Measurements from ENCODE around the gene SLC4A5. TPM values are rescaled to one million over a fixed set of nuclear protein-coding genes. Genes with fewer than 3 reads are reported as not detected.

Gene SLC4A5
- total and polyA plus RNA-seq, 2 of the 8 experiments (the other 6 are each of a cell fraction or from before 2014, with no cell fraction given) = 0.42 to 0.52 TPM

DNA sequence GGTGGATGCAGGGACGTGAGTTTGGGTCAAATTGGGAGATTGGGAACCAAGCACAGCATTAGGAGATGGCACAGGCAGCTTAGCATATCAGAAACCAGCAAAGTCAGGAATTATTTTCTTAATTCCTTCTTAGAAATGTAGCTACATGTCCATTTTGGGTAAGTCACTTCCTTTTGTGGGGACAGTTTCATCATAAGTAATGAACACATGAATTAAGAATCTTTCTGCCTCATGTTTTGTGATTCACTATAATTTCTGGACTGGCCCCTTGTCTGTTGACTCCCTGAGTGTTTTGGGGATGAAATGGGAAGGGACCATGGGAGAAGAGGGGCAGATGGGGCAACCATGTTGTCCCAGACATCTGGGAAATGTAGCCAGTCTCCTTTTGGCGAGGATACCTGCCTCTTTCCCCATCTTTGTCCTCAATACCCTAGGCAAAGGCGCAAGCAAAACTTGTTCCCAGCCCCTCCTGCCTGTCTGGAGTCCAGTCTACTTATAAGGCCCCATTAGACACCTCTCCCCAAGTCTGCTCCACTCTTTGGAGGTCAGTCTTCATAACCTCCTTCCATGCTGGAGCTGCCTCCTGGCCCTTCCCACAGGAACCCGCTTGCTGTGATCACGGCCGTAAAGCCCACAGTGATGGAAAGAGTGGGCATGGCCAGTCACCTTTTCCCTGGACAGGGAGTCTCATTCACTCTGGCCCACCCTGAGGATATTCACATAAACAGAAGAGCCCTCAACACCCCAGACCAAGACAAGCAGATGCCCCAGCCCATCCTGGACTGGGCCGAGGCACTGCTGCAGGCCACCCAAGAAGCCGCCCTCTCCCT lies 119.1 kb downstream of the SLC4A5 start:
- CTCF ChIA-PET (ENCODE audit: partially characterized antibody) = interaction anchor here (0.5 kb wide), 1 partner anchor 369 kb away, joined by 3 read pairs; no protein-coding TSS in a partner anchor
- H4K91ac ChIP-seq (replicated peaks; ENCODE audit: insufficient read length, low read length) = no peak overlapping the region

More for the DNA sequence above, 119.1 kb downstream of the SLC4A5 start:
- H3K23ac ChIP-seq (ENCODE audit: insufficient read length) = no peak overlapping the region
- no peak overlapping the region for H2BK5ac ChIP-seq (ENCODE audit: low read depth, low read length)
- no peak overlapping the region for H3K4me2 ChIP-seq (ENCODE audit: insufficient read depth in 1 of 2, low read depth in 2 of 2, low read length in 2 of 2)
- no peak overlapping the region for H3K18ac ChIP-seq (ENCODE audit: extremely low read depth, low read length)
- H3K4me1 ChIP-seq (replicated peaks in 1 of 4; ENCODE audit: control insufficient read depth in 3 of 4, insufficient read depth in 4 of 4, low read length in 3 of 4) = peaks cover 0 to 3% (median 1%) of the 10 kb centered on the region in 4 experiments; a peak in 3 of 7 replicates
- H2BK12ac ChIP-seq (ENCODE audit: low read depth, low read length) = no peak overlapping the region
- H2AFZ ChIP-seq (ENCODE audit: low read length) = no peak overlapping the region
- no peak overlapping the region for H2BK120ac ChIP-seq (replicated peaks; ENCODE audit: low read depth, low read length)
- no peak for FAIRE-seq
- H3K23me2 ChIP-seq (ENCODE audit: low read depth, low read length) = no peaks in the 10 kb centered on the region
- no peaks in the 10 kb centered on the region for H3K79me1 ChIP-seq (ENCODE audit: low read depth, low read length)
- POLR2A ChIA-PET (ENCODE audit: partially characterized antibody) = interaction anchor here (0.8 to 72.1 kb wide), 9 partner anchors 7 to 231 kb away, joined by 3 to 2699 read pairs (median 6); partner anchors contain the start of genes BOLA3, INO80B, MOB1A and MTHFD2
- no peak overlapping the region for H4K8ac ChIP-seq (ENCODE audit: extremely low read depth, insufficient read depth, low read length)
- H3K9me3 ChIP-seq (ENCODE audit: insufficient read depth in 2 of 2, low read depth in 1 of 2, low read length in 1 of 2) = no peaks in the 10 kb centered on the region
- no peak overlapping the region for H2AK5ac ChIP-seq (ENCODE audit: low read depth, low read length)
- no peak for DNase-seq (ENCODE audit: low read depth in 1 of 2, low spot score in 2 of 2)
- no peak overlapping the region for H3K4me3 ChIP-seq (ENCODE audit: extremely low read depth in 1 of 4, insufficient read depth in 2 of 4, low read depth in 3 of 4, low read length in 4 of 4)
- no peak overlapping the region for H3K14ac ChIP-seq (ENCODE audit: insufficient read length)
- H2BK15ac ChIP-seq (ENCODE audit: low read length) = no peak overlapping the region
- H3K4ac ChIP-seq (replicated peaks; ENCODE audit: insufficient read length, low read depth, low read length) = no peak overlapping the region
- H3K79me2 ChIP-seq (ENCODE audit: control insufficient read depth in 1 of 2, insufficient read depth in 2 of 2, low read length in 2 of 2) = no peaks in the 10 kb centered on the region
- H3K27ac ChIP-seq (ENCODE audit: low read depth, low read length) = no peak overlapping the region
- TF ChIP-seq POLR2A (IDR thresholded peaks at IDR 0.05; ENCODE audit: control extremely low read depth in 1 of 2, low read depth in 2 of 2, low read length in 2 of 2) (0 out of 3 replicates have a peak, but pooled peaks of 1 of the 2 experiments have one; percentile 66), BRCA1 (IDR thresholded peaks at IDR 0.05; ENCODE audit: low read depth, low read length) (no peak), KDM5A (IDR thresholded peaks at IDR 0.05; ENCODE audit: low read length) (no peak), POLR2AphosphoS5 (IDR thresholded peaks at IDR 0.05; ENCODE audit: low read depth, low read length) (peak; percentile 29; the same call in 1 of the 2 replicates), CBX5 (IDR thresholded peaks at IDR 0.05; ENCODE audit: low read depth, low read length) (no peak)
- H4K20me1 ChIP-seq (replicated peaks in 1 of 2; ENCODE audit: control insufficient read depth in 1 of 2, insufficient read depth in 2 of 2, low read length in 2 of 2) = no peaks in the 10 kb centered on the region
- H3K56ac ChIP-seq (replicated peaks; ENCODE audit: insufficient read length, low read depth, low read length) = no peak overlapping the region
- 0 out of 2 replicates have a peak overlapping the region, but pooled peaks have one; percentile 32 for H2BK20ac ChIP-seq (ENCODE audit: low read length)
- no peak overlapping the region for H3K9ac ChIP-seq (replicated peaks in 1 of 4; ENCODE audit: extremely low read depth in 1 of 4, low read depth in 3 of 4, low read length in 3 of 4)
- 85% methylated on average over 8 of the region's 8 CpGs; no CpG with 5 or more reads in 1 of the 2 experiments for WGBS, 2 experiments (ENCODE audit: extremely low coverage in 1 of 2, insufficient coverage in 1 of 2, insufficient read length in 1 of 2, insufficient replicate concordance in 2 of 2, low coverage in 1 of 2, low lambda C conversion rate in 2 of 2, missing lambda C conversion rate in 1 of 2)
- H3K36me3 ChIP-seq (ENCODE audit: control insufficient read depth in 2 of 4, insufficient read depth in 4 of 4, low read length in 3 of 4) = peaks cover 0 to 9% (median 3%) of the 10 kb centered on the region in 4 experiments; a peak in 4 of 8 replicates
- no peak overlapping the region for H4K5ac ChIP-seq (ENCODE audit: insufficient read length, low read depth, low read length)
- H3K27me3 ChIP-seq (replicated peaks in 1 of 4; ENCODE audit: control insufficient read depth in 3 of 4, extremely low read depth in 1 of 4, insufficient read depth in 3 of 4, low read length in 3 of 4) = no peaks in the 10 kb centered on the region

Data from H1 (cell line).